ENCODE results near the gene PDGFA. TPM values are rescaled to one million over a fixed set of nuclear protein-coding genes. Genes with fewer than 3 reads are reported as not detected.

The PDGFA gene
- polyA plus RNA-seq, 1 donor = 43.2 TPM

Other genes with a start within 250 kb of the PDGFA start
- not detected for gene FOXL3, start 229.7 kb downstream of the PDGFA start, polyA plus RNA-seq (ENCODE audit: insufficient read length)
- gene DNAAF5, start 206.9 kb upstream of the PDGFA start, polyA plus RNA-seq (ENCODE audit: insufficient read length) = 37.6 TPM
- 33.7 TPM for gene PRKAR1B, start 207.4 kb upstream of the PDGFA start, polyA plus RNA-seq (ENCODE audit: insufficient read length)